Posterior cingulate gyrus (tissue), 11 donors: ENCODE measurements around the gene LARGE2.

ENCODE experiments used
- DNase-seq, 10 donors: peaks; one replicate each; pipeline versions ENCODE4 v3.0.0 to v3.0.0-alpha.2; 2020 to 2021; ENCODE audit warnings: mixed read lengths in 3 of 10
- intact Hi-C: fragments of 100-400 bp; cut with DNase I; formaldehyde crosslinking; loops from one replicate; pipeline ENCODE4 v1.15.1; 2023

The LARGE2 gene

GRCh38 chr11:45909594-45910475, 12.6 kb upstream of the LARGE2 start:
- intact Hi-C loops: no loop called here
- no peak for DNase-seq

- intact Hi-C loops: no loop called here
- DNase-seq: no peak
Measured at GRCh38 chr11:45910623-45911022, 11.8 kb upstream of the LARGE2 start.

GRCh38 chr11:45913514-45913913, 8.9 kb upstream of the LARGE2 start:
- intact Hi-C loops: no loop called here
- DNase-seq: no peak

GRCh38 chr11:45913942-45914635, 8.4 kb upstream of the LARGE2 start:
- DNase-seq: no peak
- intact Hi-C loops: no loop called here

- intact Hi-C loops: no loop called here
- no peak for DNase-seq
Measured at GRCh38 chr11:45915446-45915845, 7.0 kb upstream of the LARGE2 start.

- intact Hi-C loops: no loop called here
- peak in 3 of 10 donors; percentile 65 to 84 (median 71) for DNase-seq
Measured at GRCh38 chr11:45917286-45917622, 5.2 kb upstream of the LARGE2 start.

- intact Hi-C loops: no loop called here
- peak; percentile 94 to 99 (median 96) for DNase-seq
Measured at GRCh38 chr11:45917623-45918330, 4.7 kb upstream of the LARGE2 start, which contains the start of gene PEX16. TSS of gene PEX16 (minus strand) at chr11:45917877. CDS start at chr11:45917811, 66 bp downstream.

GRCh38 chr11:45918331-45918941, 4.0 kb upstream of the LARGE2 start:
- intact Hi-C loops: no loop called here
- peak; percentile 75 to 98 (median 88) for DNase-seq

GRCh38 chr11:45918962-45919675, 3.3 kb upstream of the LARGE2 start:
- DNase-seq: peak in 4 of 10 donors; percentile 9 to 67 (median 58)
- intact Hi-C loops: no loop called here

GRCh38 chr11:45919806-45920530, 2.5 kb upstream of the LARGE2 start:
- intact Hi-C loops: no loop called here
- peak in 5 of 10 donors; percentile 7 to 63 (median 59) for DNase-seq

- intact Hi-C loops: no loop called here
- DNase-seq: peak in 3 of 10 donors; percentile 11 to 43 (median 27)
Measured at GRCh38 chr11:45920531-45921477, 1.7 kb upstream of the LARGE2 start.

GRCh38 chr11:45921561-45922424, 663 bp upstream of the LARGE2 start:
- DNase-seq: peak in 4 of 10 donors; percentile 20 to 86 (median 71)
- intact Hi-C loops: no loop called here

- intact Hi-C loops: no loop called here
- peak in 2 of 10 donors; percentile 61 to 81 for DNase-seq
Measured at GRCh38 chr11:45924036-45924915, 1.8 kb downstream of the LARGE2 start.

GRCh38 chr11:45924927-45925326, 2.5 kb downstream of the LARGE2 start:
- intact Hi-C loops: no loop called here

GRCh38 chr11:45925550-45925949, 3.1 kb downstream of the LARGE2 start:
- no peak for DNase-seq

More at GRCh38 chr11:45924927-45925326, 2.5 kb downstream of the LARGE2 start:
- DNase-seq: no peak

GRCh38 chr11:45926001-45926401, 3.5 kb downstream of the LARGE2 start:
- DNase-seq: peak in 2 of 10 donors; percentile 75 to 79
- intact Hi-C loops: no loop called here

More at GRCh38 chr11:45925550-45925949, 3.1 kb downstream of the LARGE2 start:
- intact Hi-C loops: no loop called here
